RKO (cell line): ENCODE measurements around the gene HES6.

Experiments
- DNase-seq: peaks from one replicate; pipeline ENCODE4 v3.0.0-alpha.2; 2016; ENCODE audit warnings: low spot score

The HES6 gene, protein sequence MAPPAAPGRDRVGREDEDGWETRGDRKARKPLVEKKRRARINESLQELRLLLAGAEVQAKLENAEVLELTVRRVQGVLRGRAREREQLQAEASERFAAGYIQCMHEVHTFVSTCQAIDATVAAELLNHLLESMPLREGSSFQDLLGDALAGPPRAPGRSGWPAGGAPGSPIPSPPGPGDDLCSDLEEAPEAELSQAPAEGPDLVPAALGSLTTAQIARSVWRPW

GRCh38 chr2:238239863-238240756, at the start of gene HES6:
TSS of gene HES6 (minus strand) at chr2:238240038. CDS start at chr2:238239905, 133 bp downstream.
- DNase-seq, result peak; percentile 93

- DNase-seq, result no peak
Observed at GRCh38 chr2:238289574-238289973, 49.7 kb upstream of the HES6 start.

DNA sequence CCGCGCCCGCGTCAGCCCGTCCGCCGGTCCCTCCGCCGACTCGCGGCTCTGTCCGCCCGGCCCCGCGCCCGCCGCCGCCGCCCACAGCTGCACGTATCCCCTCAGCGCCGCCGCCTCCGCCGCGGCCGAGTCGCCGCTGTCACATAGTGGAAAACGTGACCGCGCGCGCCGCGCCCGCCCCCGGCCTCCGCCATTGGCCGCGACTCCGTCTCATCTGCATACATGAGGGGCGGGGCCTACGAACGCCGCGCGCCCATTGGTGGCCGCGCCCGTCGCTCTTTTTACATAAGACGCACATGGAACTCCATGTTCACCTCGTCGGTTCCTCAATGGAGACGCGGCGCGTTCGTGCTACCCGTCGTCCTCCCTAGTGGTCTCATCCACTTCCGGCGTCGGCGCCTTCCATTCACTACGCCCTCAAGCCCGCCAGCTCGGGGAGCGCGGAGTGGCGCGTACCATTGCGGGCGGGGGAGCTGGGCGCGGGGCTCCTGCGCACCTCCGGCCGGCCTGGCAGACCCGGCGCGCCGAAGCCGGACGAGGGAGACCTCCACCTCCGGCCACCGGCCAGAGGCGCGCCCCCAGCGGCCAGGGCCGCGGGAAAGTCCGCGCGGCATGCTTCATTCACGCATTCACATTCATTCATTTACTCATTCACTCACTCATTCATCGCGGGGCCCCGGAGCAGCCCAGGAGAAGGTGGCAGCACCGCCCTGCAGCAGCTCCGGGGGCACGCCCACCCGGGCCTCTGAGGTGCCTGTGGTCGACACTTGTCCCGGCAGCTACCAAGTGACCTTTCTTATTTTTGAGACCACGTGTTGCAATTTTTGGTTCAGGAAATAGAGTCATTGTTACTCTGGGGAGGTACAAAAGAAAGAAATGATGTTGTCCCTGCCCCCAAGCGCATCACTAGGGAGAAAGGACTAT, 49.1 kb upstream of the HES6 start:
- peak; percentile 98 for DNase-seq

- DNase-seq, result peak; percentile 94
Observed at GRCh38 chr2:238287737-238288649, 48.2 kb upstream of the HES6 start, which contains the start of gene PER2. TSS of gene PER2 (minus strand) at chr2:238288610. CDS start at chr2:238277936, 10,674 bp downstream.

- peak; percentile 29 for DNase-seq
Observed at GRCh38 chr2:238286987-238287736, 47.3 kb upstream of the HES6 start.

DNA sequence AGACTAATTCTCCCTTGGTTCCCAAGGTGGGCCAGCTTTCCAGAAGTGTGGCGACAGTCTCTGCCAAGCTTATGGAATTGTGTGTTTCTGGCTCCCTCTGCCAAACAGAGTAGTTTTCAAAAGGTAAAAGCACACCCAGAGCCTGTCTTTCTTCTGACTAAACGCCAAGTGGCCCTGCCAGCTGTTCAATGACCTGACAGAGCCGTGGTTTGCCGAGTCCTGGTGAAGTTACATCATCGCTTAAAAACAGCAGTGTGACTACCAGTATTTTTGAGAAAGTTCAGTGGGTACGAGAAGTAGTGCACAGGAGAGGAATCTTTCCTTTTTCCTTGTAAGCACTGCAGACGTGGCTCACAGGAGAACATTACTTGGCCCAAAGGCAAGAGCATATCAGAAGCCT, 46.7 kb upstream of the HES6 start:
- DNase-seq, result peak; percentile 60

DNA sequence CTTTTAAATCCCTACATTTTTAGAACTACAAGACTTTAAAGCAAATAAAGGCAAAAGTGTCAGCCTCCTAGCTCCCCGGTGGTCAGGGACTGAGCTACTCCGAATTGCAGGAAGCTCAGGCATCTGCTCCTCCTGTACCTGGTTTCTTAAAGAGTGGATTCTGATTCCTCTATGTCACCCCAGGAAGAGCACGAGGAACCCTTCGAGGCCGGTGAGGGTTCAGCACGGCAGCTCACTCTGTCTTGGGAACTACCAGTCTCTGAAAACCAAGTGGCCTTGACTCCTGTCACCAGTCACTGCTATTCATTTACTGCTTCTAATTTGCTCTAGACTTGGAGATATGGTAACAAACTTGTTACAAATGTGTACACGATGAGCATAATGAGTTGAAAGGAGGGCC, 46.3 kb upstream of the HES6 start:
- DNase-seq, result no peak

DNA sequence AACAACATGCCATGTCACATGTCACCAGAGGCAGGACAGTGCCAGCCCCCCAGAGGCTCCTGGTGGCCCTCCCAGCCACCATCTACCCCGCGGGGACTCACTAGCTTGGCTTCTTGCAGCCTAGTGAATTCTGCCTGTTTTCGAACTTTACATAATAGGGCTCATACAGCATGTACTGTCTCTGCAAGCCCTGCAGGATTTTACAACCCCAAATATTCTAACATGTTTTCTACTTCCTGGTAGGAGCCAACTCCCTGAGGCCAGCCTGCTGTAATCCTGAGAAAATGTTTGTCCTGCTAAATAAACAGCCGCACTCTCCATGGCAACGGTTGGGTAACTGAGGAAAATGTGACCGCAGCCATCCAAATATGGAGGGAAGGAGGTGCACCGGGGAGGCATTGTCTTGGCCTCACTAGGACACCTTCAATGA, 45.8 kb upstream of the HES6 start:
- DNase-seq, result no peak

GRCh38 chr2:238284802-238285515, 45.1 kb upstream of the HES6 start:
- DNase-seq, result no peak

DNA sequence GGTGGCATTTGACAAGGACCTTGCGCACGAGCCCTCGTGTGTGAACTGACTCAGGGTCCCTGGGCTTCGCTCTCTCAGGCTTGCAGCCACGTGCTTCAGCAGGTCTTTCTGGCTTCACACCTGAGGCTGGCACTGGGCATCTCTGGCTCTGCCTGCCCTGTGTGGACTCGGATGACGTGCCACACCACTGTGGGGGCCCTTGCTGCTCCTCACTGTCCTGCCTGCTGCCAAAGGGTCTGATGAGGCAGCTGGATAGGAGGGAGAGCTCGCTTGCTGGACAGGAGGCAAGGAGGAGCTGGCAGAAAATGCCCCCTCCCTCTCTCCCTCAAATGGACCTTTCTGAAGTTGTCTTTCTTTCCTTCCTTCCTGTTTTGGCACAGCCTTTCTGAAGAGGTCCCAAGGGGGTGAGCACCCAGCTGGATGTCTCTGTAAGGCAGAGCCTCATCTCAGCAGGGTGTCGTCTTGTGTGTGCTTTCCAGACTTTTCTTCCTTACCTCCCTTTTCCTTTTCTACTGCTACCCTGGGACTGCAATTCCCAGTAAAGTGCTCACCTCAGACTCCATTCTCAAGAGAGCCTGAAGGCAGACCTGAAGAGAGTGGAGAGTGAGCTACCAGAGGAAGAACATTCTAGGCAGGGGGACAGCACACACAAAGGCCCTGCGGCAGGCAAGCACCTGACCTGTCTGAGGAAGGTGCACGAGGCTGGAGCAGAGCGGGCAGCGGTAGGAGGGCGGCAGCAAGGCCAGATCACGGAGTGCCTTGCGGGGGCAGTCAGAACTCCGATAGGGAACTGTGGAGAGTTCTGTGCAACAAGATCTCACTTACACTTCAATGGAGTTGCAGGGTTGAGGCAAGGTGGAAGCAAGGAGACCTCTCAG, 43.3 kb upstream of the HES6 start:
- DNase-seq, result no peak

DNA sequence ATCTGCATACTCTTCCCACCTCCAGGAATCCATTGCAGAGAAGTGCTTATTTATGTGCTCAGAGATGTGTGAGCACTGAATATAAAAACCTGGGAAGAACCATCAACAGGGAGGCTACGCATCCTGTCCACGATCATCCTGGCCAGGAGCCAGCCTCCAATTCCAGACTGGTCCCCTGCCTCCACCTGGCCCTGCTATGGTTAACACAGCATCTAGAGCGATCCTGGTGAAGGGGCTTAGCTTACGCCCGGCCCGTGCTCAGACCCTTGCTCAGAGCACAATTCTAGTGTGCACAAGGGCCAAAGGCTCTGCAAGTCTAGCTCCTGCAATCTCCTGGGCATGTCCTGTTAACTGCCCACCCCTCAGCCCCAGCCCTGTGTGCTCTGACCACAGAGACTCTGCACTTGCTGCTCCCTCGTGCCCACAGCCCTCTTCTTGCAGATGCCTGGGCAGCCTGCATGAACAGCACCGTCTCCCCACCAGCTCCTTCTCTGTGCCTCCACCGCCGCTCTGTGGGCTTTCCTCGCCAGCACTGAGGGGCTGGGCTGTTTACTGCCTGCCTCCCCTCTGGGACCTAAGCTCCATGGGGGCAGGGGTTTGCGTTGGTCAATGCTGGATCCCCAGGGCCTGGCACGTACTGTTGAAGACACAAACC, 42.1 kb upstream of the HES6 start:
- DNase-seq, result no peak

- DNase-seq, result no peak
Observed at GRCh38 chr2:238280083-238280825, 40.4 kb upstream of the HES6 start.

DNA sequence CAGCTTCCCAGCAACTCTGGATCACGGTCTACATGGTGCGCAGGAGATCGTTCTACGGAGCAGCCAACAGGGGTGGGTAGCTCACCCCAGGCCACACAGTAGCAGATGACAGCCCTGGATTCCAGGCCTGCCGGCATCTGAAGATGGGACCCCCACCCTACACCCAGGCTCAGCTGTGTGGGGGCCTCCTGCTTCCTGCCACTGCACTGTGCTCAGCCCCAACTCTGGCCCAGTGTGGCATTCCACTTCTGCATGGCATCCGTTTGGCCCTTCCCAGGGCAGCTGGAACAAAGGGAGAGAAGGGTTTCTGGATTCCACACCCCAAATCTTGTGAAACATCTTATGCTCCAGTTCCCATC, 39.5 kb upstream of the HES6 start:
- no peak for DNase-seq

DNA sequence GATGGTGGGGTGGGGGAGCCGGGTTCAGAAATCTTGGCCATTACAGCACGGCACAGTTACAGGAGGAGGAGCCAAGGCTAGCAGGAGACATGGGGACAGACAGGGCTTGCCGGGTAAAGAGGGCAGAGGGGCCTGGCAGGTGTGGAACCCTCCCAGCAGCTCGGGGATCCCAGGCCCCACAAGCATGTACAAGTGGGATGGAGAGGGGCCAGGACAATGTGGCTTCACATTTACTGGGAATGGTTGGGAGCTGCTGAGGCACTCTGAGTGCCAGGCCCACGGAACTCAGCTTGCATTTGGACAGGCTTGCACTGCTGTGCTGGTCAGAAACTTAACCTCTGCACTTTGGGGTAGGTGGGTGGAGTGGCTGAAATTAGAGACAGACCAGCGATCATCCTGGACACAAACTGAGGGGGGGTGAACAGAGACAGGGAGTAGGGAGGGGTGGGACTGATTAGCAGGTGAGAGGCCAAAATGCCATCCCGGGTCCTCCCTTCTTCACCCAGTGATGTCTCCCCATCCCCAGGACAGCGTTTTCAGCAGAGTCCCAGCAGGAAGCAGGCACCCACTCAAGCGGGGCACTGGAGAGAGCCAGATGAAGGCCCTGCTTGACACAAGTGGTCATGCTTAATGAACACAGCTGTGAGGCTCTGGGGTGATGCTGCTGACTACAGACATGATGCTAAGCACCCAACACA, 38.9 kb upstream of the HES6 start:
- DNase-seq, result no peak

DNA sequence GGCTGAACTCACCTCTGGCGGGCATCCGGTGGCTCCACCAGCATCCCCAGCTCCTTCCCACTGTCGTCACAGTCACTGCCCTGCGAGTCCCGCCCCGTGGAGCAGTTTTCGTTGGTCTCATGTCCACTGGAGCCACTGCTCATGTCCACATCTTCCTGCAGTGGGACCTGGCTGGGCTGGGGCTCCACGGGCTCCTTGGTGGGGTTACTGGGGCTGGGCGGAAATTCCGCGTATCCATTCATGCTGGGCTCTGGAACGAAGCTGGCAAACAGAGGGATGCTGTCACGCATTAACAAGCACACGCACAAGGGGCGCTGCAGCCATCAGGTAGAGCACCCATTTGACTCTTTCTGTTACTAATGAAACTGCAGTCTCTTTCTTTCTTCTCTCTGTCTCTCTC, 37.9 kb upstream of the HES6 start:
- no peak for DNase-seq

DNA sequence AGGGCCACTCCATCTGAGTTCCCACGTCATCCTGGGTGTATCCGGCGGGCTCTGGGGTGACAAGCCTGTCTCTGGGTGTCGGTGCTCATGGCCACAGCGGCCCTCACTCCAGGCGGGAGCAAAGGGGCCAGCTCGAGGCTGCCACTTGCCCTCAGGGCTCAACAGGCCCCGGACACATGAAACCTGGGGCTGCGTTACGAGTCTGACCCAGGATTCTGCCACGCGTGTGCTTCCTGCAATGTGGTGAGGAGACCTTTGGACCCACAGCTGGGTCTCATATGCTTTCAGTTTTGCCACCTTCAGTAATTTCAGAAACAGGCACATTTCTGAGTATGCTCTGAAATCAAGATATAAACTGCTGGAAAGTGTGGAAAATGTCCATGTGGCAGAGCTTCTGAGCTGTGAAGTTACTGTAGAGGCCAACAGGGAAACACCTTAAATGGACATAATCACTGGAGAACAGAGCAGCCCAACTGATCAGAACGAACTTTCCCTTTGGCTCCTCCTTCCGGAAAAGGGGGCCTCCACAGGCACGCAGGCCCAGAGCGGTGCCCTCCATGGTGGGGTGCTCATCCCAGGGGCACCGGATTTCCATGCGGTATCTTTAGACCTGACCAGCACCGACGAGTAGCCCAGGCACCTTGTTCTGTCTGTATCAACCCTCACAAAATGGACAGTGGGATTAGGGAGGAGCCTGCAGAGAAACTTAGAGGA, 34.5 kb upstream of the HES6 start:
- DNase-seq, result no peak
